Measurements from ENCODE around the gene CUL1.

- no peak for TF ChIP-seq CTCF (conservative IDR thresholded peaks at IDR 0.05 in 1 of 2, IDR thresholded peaks at IDR 0.05 in 1 of 2; ENCODE audit: extremely low read depth in 1 of 2, insufficient read depth in 1 of 2, low read depth in 1 of 2, low read length in 2 of 2)
- no peak for TF ChIP-seq EZH2 (IDR thresholded peaks at IDR 0.05; ENCODE audit: borderline replicate concordance, low read length)
Observed at GRCh38 chr7:148834605-148835004, 135.9 kb downstream of the CUL1 start.
